Measurements from ENCODE around the gene ADD3. TPM values are rescaled to one million over a fixed set of nuclear protein-coding genes. Genes with fewer than 3 reads are reported as not detected.

Gene ADD3
- total RNA-seq, 2 donors from 2014 or later: 127 to 131 TPM

GRCh38 chr10:110020265-110020664 is 12.5 kb downstream of the ADD3 start:
- Histone ChIP-seq H3K4me3 (no peak overlapping the region), H3K36me3 (no peaks in the 10 kb centered on the region), H3K4me1 (no peaks in the 10 kb centered on the region), H3K9ac (ENCODE audit: low read depth in 2 of 2, low read length in 2 of 2) (no peak overlapping the region), H3K27me3 (no peaks in the 10 kb centered on the region), H3K9me3 (no peaks in the 10 kb centered on the region), H3K27ac (no peak overlapping the region)
- TF ChIP-seq CTCF (IDR thresholded peaks at IDR 0.05): no peak
- intact Hi-C loops (cut with DNase I): no loop called here
- no peak for DNase-seq

- H3K27me3 ChIP-seq: no peaks in the 10 kb centered on the region
- H3K27ac ChIP-seq: no peak overlapping the region
- H3K9me3 ChIP-seq: no peaks in the 10 kb centered on the region
- no peak for DNase-seq
- no peaks in the 10 kb centered on the region for H3K4me1 ChIP-seq
- no peak overlapping the region for H3K9ac ChIP-seq (ENCODE audit: low read depth in 2 of 2, low read length in 2 of 2)
- no peak for TF ChIP-seq CTCF (IDR thresholded peaks at IDR 0.05)
- intact Hi-C loops (cut with DNase I): no loop called here
- no peak overlapping the region for H3K4me3 ChIP-seq
- no peaks in the 10 kb centered on the region for H3K36me3 ChIP-seq
Measured at GRCh38 chr10:110022716-110023504, 15.1 kb downstream of the ADD3 start.

GRCh38 chr10:110023785-110024465 is 16.1 kb downstream of the ADD3 start:
- intact Hi-C loops (cut with DNase I): no loop called here

GRCh38 chr10:110029450-110029849 is 21.7 kb downstream of the ADD3 start:
- intact Hi-C loops (cut with DNase I): no loop called here
- Histone ChIP-seq H3K27ac (no peak overlapping the region), H3K36me3 (no peaks in the 10 kb centered on the region), H3K9ac (ENCODE audit: low read depth in 2 of 2, low read length in 2 of 2) (no peak overlapping the region), H3K9me3 (no peaks in the 10 kb centered on the region), H3K4me1 (no peaks in the 10 kb centered on the region), H3K4me3 (no peak overlapping the region), H3K27me3 (no peaks in the 10 kb centered on the region)
- no peak for DNase-seq
- no peak for TF ChIP-seq CTCF (IDR thresholded peaks at IDR 0.05)

More at GRCh38 chr10:110023785-110024465, 16.1 kb downstream of the ADD3 start:
- no peaks in the 10 kb centered on the region for H3K27me3 ChIP-seq
- DNase-seq: no peak
- H3K9ac ChIP-seq (ENCODE audit: low read depth in 2 of 2, low read length in 2 of 2): no peak overlapping the region
- H3K27ac ChIP-seq: no peak overlapping the region
- H3K36me3 ChIP-seq: no peaks in the 10 kb centered on the region
- H3K9me3 ChIP-seq: no peaks in the 10 kb centered on the region
- no peak overlapping the region for H3K4me3 ChIP-seq
- no peak for TF ChIP-seq CTCF (IDR thresholded peaks at IDR 0.05)
- no peaks in the 10 kb centered on the region for H3K4me1 ChIP-seq

GRCh38 chr10:110032801-110033700 is 25.3 kb downstream of the ADD3 start:
- no peaks in the 10 kb centered on the region for H3K27me3 ChIP-seq
- no peaks in the 10 kb centered on the region for H3K9me3 ChIP-seq
- no peak for TF ChIP-seq CTCF (IDR thresholded peaks at IDR 0.05)
- no peak overlapping the region for H3K4me3 ChIP-seq
- H3K27ac ChIP-seq: no peak overlapping the region
- DNase-seq: no peak
- H3K36me3 ChIP-seq: no peaks in the 10 kb centered on the region
- H3K4me1 ChIP-seq: no peaks in the 10 kb centered on the region
- H3K9ac ChIP-seq (ENCODE audit: low read depth in 2 of 2, low read length in 2 of 2): no peak overlapping the region
- intact Hi-C loops (cut with DNase I): no loop called here

Measured in colonic mucosa (tissue), 4 donors.